GM21423 (cell line): ENCODE measurements around the gene F2RL3.
"Not testable (repeated sequence)": the region's sequence is repeated elsewhere in the genome, so short reads cannot be mapped to it uniquely, and the experiment has no call there.

ENCODE experiments used
- ATAC-seq: cut with Tn5 transposase; IDR thresholded peaks from one replicate; pipeline ENCODE4 v1.9.1; 2021; ENCODE audit warnings: mild to moderate bottlenecking, moderate library complexity; ENCODE audit not compliant: unreplicated experiment

Gene F2RL3

DNA sequence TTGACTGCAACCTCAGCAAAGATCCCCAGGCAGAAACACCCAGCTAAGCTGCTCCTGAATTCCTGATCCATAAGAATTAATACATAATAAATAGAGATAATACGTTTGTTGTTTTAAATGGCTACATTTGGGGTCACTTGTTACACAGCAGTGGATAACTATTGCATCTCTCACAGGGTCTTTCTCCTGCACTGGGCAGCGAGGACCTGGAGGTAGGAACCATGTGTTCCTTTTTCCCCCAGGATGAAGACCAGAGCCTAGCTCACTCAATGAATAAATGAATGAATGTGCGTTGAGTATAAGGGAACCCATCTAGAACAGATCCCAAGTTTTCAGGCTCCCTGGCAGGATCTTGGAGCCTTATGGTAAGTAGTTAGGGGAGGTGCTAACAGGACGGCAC is 30.7 kb downstream of the F2RL3 start:
- ATAC-seq = no peak

DNA sequence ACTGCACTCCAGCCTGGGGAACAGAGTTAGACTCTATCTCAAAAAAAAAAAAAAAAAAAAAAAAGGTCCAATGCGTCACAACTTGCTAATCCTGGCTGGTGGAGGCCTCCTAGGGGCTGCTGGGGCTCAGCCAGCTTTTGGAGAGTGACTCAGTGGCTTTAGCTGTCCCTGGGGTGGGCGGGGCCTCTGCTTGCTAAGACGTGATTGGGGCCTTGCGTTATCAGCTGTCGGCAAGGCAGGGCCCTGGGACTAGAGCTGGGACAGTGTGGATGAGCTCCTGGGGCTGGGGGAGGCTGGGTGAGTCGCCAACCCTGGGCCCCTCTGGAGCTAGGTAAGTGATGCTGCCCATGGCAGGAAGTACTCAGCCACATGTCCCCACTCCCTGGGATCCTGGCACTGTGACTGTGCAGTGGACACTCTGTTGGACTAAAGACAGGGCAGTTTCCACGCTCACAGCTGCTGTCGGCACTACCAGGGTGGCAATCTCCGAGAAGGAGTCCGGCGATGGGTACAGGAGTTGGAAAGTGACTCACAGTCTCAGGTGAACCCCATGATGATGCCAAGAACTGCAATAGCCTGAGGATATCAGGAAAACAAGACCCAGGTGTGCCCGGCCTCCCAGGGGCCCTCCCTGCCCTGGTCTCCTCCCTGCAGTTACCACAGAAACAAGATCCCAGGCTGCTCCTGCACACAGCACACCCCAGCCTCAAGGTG is 32.2 kb downstream of the F2RL3 start:
- ATAC-seq = no peak

DNA sequence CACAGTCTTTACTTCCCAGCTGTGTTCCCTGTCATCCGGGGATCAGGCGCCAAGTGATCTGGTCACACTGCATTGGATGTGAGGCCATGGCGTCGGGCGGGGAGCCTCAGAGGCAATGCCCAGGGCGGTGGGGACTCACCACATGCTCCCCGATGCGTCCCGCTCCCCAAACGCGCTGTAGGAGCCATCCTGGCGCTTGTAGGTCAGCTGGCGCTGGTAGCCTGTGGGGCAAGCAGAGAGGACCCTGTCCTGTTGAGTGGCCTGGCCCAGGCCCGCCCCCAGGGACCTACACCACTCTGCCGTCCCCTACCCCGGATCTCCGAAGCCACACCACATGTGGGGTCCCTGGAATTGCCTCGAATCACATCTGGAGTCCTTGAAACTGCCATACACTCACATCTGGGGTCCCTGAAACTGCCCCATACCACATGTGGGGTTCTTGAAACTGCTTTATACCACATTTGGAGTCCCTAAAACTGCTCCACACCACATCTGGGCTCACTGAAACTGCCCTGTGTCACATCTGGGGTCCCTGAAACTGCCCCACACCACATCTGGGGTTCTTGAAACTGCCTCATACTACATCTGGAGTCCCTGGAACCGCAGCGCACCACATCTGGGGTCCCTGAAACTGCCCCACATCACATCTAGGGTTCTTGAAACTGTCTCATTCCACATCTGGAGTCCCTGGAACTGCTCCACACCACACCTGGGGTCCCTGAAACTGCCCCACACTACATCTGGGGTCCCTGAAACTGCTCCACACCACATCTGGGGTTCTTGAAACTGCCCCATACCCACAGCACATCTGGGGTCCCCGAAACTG is 33.2 kb downstream of the F2RL3 start:
- no peak for ATAC-seq

DNA sequence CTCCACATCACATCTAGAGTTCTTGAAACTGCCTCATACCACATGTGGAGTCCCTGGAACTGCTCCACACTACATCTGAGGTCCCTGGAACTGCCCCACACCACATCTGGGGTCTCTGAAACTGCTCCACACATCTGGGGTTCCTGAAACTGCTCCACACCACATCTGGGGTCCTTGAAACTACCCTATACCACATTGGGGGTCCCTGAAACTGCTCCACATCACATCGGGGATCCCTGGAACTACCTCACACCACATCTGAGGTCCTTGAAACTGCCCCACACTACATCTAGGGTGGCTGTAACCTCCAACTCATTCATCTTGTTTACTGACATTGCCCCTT is 33.8 kb downstream of the F2RL3 start:
- no peak for ATAC-seq

DNA sequence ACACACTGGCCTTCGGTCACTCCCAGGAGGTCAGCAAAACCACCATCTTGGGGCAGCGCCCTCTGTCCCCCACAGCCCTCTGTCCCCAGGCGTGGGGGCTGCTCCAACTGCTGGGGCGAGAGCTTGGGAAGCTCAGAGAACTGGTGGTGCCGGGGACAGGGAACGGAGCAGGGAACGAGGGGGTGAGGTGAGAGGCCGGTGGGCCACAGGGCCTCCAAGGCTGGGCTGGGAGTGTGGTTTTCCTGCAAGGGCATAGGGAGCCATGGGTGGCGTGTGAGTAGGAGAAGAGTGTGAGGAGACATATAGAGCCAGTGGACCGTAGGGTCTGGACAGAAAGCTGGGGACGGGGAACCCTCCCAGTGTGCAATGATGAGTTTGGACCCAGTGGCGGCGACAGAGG is 34.1 kb downstream of the F2RL3 start:
- ATAC-seq = no peak

DNA sequence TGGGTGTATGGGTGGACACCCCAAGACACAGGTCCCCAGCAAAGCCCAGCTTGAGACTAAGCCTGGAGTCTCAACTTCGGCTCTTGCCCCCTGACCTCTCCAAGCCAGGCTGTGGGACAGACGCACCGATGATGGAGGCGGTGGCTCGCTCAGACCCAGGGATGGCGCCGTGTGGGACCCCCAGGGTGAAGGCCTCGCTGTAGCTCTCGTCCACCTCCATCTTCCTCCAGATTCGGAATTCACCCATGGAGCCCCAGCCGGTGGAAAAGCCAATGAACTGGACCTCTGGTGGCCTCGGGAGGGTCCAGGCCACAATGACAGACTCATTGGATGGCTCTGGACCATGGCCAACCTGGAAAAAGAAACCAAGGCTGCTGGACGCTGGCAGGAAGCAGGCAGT is 39.1 kb downstream of the F2RL3 start:
- no peak for ATAC-seq

DNA sequence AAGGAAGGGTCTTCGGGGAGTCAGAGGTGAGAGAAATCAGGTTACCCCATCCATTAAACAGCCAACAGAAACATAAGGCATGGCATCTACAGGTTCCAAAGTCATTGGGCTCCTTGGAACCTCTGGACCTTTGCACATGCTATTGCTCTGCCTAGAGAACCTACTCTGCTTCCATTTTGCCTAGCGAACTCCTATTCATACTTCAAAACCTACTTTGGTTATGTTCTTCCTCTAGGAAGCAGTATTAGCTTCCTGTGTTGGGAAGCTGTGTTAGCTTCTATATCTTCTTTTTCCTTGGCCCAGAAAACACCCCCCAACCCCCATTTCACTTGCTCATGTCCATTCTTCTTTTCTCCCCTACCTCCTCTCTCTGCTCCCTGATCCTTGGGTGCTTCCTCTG is 39.6 kb downstream of the F2RL3 start:
- ATAC-seq = no peak

DNA sequence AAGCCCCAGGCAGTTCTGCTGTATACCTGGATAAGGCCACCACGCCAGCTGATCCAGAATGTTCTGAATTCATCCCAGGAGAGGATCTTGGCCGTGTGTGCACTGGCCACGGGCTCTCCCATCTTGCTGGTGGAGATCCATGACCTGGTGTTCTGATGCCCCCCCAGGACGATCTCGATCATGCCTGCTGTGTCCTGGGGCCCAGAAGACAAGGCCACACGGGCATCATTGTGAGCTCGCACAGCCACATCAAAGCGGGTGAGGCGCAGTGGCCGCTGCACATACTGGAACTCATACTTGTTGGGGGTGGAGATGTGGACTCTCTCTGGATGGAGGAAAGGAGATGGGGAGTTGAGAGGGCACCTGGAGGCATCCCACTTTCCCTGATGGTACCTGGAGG is 40.1 kb downstream of the F2RL3 start:
- ATAC-seq = no peak

DNA sequence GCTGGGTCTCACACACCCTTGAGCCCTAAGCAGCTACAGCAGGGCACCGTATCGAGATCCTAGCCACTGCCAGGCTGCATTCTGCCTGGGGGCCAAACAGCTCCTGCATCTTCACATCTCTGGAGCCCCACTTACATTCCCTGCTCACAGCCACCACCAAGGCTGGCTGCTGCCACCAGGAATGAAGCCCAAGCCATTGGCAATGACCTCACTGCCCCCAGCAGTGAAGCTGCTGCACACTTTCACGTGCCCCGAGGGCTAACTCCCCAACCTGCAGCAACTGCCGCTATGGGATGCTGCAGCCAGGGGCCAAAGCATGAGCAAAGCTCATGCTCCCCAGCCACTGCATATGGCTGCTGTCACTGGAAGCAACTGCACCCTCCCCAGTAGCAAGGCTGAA is 42.0 kb downstream of the F2RL3 start:
- no peak for ATAC-seq

DNA sequence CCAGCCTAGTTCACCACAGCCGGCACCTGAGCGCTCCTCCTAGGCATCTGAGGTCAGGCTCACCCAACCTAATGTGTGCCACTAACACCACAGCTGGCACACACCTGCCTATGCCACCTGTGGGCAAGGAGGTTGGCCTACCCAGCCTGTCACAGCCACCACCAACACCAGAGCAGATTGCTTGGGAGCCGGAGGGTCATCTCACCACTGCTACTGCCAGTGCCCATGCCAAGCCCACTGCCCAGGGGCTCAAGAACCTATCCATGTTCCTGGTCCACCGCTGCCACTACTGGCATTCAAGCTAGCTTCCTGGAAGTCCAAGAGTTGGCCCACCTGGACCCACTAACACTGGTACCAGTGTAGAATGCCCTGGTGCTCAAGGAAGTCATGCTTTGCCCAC is 42.5 kb downstream of the F2RL3 start:
- no peak for ATAC-seq

DNA sequence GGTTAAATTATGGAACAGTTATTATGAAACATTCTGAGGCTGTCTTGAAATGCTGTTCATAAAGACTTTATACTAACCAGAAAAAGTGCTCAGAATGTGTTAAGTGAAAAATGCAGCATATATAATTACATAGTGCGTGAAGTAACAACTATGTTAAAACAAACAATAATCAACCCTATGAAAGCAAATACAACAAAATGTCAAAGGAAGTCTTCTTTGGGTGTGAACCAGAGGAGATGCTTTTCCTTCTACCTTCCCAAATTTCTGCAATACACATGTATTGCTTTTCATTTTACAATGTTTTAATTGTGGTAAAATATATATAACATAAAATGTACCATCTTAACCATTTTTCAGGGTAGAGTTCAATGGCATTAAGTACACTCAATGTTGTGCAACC is 45.7 kb downstream of the F2RL3 start:
- no peak for ATAC-seq

DNA sequence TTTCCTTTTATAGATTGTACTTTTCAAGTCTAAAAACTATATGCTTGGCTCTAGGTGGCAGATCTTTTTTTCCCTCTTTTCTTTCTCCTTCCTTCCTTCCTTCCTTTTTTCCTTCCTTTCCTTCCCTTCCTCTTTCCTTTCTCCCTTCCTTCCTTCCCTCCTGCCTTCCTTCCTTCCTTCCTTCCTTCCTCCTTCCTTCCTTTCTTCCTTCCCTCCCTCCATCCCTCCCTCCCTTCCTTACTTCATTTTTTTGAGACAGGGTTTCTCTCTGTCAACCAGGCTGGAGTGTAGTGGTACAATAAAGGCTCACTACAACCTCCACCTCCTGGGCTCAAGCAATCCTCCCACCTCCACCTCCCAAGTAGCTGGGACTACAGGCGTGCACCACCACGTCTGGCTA is 48.1 kb downstream of the F2RL3 start:
- ATAC-seq = no peak

DNA sequence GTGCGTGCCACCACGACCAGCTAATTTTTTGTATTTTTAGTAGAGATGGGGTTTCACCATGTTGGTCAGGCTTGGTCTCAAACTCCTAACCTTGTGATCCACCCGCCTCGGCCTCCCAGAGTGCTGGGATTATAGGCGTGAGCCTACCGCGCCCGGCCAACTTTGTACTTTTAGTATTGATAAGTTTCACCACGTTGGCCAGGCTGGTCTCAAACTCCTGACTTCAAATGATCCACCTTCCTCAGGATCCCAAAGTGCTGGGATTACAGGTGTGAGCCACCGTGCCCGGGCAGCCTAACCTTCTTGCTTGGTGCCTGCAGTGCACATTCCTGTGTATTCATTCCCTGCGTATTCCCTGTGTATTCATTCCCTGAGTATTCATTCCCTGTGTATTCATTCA is 49.0 kb downstream of the F2RL3 start:
- ATAC-seq = not testable (repeated sequence)

DNA sequence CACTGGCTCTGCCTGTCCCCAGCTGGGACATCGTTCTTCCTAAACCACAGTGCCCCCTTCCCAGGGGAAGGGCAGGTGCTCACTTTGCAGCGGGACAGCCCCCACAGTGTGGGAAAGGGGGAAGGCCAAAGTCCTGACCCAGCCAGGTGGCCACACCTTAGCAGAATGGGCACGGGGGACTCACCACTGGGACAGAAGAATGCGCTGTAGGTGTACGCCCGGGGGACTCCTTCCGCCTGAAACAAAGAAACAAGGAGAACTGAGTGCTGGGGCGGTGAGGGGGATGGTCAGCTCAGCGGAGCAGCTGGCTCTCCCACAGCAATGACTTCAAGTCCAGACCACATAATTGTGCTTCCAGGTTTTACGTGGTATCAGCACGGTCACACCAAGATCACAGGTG is 49.4 kb downstream of the F2RL3 start:
- no peak for ATAC-seq

DNA sequence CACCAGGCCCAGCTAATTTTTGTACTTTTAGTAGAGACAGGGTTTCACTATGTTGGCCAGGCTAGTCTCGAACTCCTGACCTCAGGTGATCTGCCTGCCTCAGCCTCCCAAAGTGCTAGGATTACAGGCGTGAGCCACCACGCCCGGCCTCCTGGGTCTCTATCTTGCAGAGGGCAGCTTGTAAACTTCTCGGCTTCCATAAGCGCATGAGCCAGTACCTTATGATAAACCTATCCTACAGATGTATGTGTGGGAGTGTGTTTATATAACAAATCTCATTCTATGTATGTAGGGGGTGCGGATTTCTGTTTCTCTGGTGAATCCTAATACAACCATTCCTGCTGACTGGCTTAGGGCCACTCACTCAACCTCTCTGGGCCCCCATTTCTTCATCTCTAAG is 51.3 kb downstream of the F2RL3 start:
- ATAC-seq = not testable (repeated sequence)

DNA sequence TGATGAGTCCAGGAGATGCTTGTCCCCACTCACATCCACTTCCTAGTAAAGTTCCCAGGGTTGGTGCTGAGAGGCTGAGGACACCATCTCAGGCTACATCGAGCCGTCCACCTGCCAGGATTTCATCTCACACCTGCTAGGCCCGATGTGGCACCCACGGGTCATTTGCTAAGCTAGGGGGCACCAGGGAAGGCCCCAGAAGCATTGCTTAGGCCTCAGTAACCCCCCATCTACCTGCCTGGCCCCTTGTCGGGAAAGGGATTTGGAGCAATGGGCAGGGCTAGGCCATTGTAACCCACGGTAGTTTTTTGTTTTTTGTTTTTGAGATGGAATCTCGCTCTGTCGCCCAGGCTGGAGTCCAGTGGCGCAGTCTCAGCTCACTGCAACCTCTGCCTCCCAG is 51.8 kb downstream of the F2RL3 start:
- ATAC-seq = no peak
